ENCODE measurements around the gene IDE. TPM values are rescaled to one million over a fixed set of nuclear protein-coding genes. Genes with fewer than 3 reads are reported as not detected.

Gene IDE
- total RNA-seq, 2 experiments from 2014 or later = 15.2 to 17.8 TPM

- CTCF ChIA-PET = no interaction called here
Observed at GRCh38 chr10:92502296-92502808, 71.5 kb downstream of the IDE start.

DNA sequence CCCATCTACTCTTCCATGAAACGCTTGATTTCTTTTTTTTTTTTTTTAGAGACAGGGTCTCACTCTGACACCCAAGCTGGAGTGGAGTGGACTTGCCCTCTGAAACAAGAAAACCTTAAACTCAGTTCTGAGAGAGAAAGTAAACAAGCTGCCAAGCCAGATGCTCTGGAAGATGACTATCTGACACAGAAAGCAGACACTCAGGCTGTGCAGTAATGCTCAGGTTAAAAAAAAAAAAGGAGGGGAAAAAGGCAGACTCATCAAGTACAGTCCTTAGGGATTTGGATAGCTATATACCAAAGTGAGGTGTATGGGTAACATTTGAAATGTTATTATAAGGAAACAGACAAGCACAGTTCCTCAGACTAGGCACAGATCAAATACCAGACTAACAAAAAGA is 80.5 kb downstream of the IDE start:
- no peak for ATAC-seq (ENCODE audit: poor library complexity)
- H3K36me3 Mint-ChIP-seq (ENCODE audit: low read depth) = peaks cover 73% of the 10 kb centered on the region
- POLR2A ChIA-PET = no interaction called here
- intact Hi-C loops (cut with DNase I, micrococcal nuclease) = no loop called here
- Histone ChIP-seq H3K27me3 (ENCODE audit: control insufficient read depth in 1 of 2, insufficient read depth in 2 of 2, low read length in 2 of 2) (no peaks in the 10 kb centered on the region), H3K9me3 (ENCODE audit: control insufficient read depth in 1 of 2, insufficient read depth in 1 of 2, low read length in 2 of 2) (no peaks in the 10 kb centered on the region), H3K27ac (ENCODE audit: low read depth in 1 of 2, low read length in 2 of 2) (no peak overlapping the region), H3K36me3 (ENCODE audit: insufficient read depth, low read length) (peaks cover 30% of the 10 kb centered on the region), H3K4me3 (ENCODE audit: low read length) (no peak overlapping the region), H3K4me1 (ENCODE audit: insufficient read depth, low read length) (no peaks in the 10 kb centered on the region)
- DNase-seq = no peak
- TF ChIP-seq CTCF (IDR thresholded peaks at IDR 0.05) = no peak
- H3K27ac Mint-ChIP-seq = no peak overlapping the region
- CTCF ChIA-PET = interaction anchor here (0.7 kb wide), 1 partner anchor 295 kb away, joined by 3 read pairs; no protein-coding TSS in a partner anchor
- no peaks in the 10 kb centered on the region for H3K4me1 Mint-ChIP-seq (ENCODE audit: low read depth)
- no peaks in the 10 kb centered on the region for H3K27me3 Mint-ChIP-seq
- H3K4me3 Mint-ChIP-seq = no peak overlapping the region
- H3K9me3 Mint-ChIP-seq = no peaks in the 10 kb centered on the region

More at GRCh38 chr10:92502296-92502808, 71.5 kb downstream of the IDE start:
- Mint-ChIP-seq H3K4me1 (ENCODE audit: low read depth) (no peaks in the 10 kb centered on the region), H3K27me3 (no peaks in the 10 kb centered on the region), H3K27ac (no peak overlapping the region), H3K4me3 (no peak overlapping the region), H3K9me3 (no peaks in the 10 kb centered on the region), H3K36me3 (ENCODE audit: low read depth) (peaks cover 81% of the 10 kb centered on the region)
- no peak overlapping the region for H3K27ac ChIP-seq (ENCODE audit: low read depth in 1 of 2, low read length in 2 of 2)
- POLR2A ChIA-PET = no interaction called here
- H3K36me3 ChIP-seq (ENCODE audit: insufficient read depth, low read length) = peaks cover 30% of the 10 kb centered on the region
- no peaks in the 10 kb centered on the region for H3K9me3 ChIP-seq (ENCODE audit: control insufficient read depth in 1 of 2, insufficient read depth in 1 of 2, low read length in 2 of 2)
- no peaks in the 10 kb centered on the region for H3K4me1 ChIP-seq (ENCODE audit: insufficient read depth, low read length)
- H3K4me3 ChIP-seq (ENCODE audit: low read length) = no peak overlapping the region
- H3K27me3 ChIP-seq (ENCODE audit: control insufficient read depth in 1 of 2, insufficient read depth in 2 of 2, low read length in 2 of 2) = no peaks in the 10 kb centered on the region
- TF ChIP-seq CTCF (IDR thresholded peaks at IDR 0.05) = no peak
- no peak for DNase-seq
- ATAC-seq (ENCODE audit: poor library complexity) = no peak
- intact Hi-C loops (cut with DNase I, micrococcal nuclease) = no loop called here

DNA sequence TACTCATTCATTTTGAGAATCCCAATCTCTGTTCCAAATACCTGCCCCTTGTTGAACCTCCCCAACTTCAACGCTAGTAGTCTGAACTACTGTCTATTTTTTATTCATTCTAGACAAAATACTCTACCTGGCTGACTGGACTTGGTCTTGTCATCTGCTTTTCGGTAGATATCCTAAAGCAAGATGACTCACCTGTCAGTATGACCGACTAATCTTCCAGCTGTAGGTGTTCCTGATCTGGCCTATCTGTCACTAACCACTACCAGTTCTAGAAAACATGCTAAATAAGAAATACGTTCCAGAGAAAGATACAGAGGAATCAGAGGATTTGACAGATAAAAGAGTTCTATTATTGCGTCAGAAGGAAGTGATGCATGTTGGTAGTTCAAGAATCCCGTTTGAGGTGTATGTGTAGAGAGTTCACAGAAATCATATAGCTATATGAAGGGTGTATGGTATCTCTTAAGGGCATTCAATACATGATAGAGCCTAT is 81.1 kb downstream of the IDE start:
- ATAC-seq (ENCODE audit: poor library complexity) = no peak
- POLR2A ChIA-PET = no interaction called here
- H3K27ac Mint-ChIP-seq = no peak overlapping the region

More for the DNA sequence above, 81.1 kb downstream of the IDE start:
- H3K36me3 Mint-ChIP-seq (ENCODE audit: low read depth) = peaks cover 73% of the 10 kb centered on the region
- Histone ChIP-seq H3K36me3 (ENCODE audit: insufficient read depth, low read length) (peaks cover 29% of the 10 kb centered on the region), H3K4me3 (ENCODE audit: low read length) (no peak overlapping the region), H3K9me3 (ENCODE audit: control insufficient read depth in 1 of 2, insufficient read depth in 1 of 2, low read length in 2 of 2) (no peaks in the 10 kb centered on the region), H3K27ac (ENCODE audit: low read depth in 1 of 2, low read length in 2 of 2) (no peak overlapping the region), H3K27me3 (ENCODE audit: control insufficient read depth in 1 of 2, insufficient read depth in 2 of 2, low read length in 2 of 2) (no peaks in the 10 kb centered on the region), H3K4me1 (ENCODE audit: insufficient read depth, low read length) (no peaks in the 10 kb centered on the region)
- CTCF ChIA-PET = interaction anchor here (0.7 kb wide), 1 partner anchor 296 kb away, joined by 3 read pairs; no protein-coding TSS in a partner anchor
- TF ChIP-seq CTCF (IDR thresholded peaks at IDR 0.05) = no peak
- no peak overlapping the region for H3K4me3 Mint-ChIP-seq
- H3K4me1 Mint-ChIP-seq (ENCODE audit: low read depth) = no peaks in the 10 kb centered on the region
- H3K27me3 Mint-ChIP-seq = no peaks in the 10 kb centered on the region
- intact Hi-C loops (cut with DNase I, micrococcal nuclease) = no loop called here
- no peak for DNase-seq
- H3K9me3 Mint-ChIP-seq = no peaks in the 10 kb centered on the region
